ELR (cell line): Measurements from ENCODE around the gene PRRT1.
A peak's percentile ranks its signal among the peaks of the same experiment; 100 is the strongest.
"Not testable (repeated sequence)": the region's sequence is repeated elsewhere in the genome, so short reads cannot be mapped to it uniquely, and the experiment has no call there.

Source experiments
- DNase-seq: peaks from one replicate; pipeline ENCODE4 v3.0.0-alpha.2; 2015; ENCODE audit warnings: low read depth

The PRRT1 gene

GRCh38 chr6:32151863-32152768 is at the start of gene PRRT1:
TSS of gene PRRT1 (minus strand) at chr6:32151939. CDS start at chr6:32151827, 112 bp downstream.
- DNase-seq, result peak; percentile 34

GRCh38 chr6:32200711-32201475 is 49.2 kb upstream of the PRRT1 start:
- DNase-seq, result no peak

- no peak for DNase-seq
Observed at GRCh38 chr6:32198866-32199265, 47.1 kb upstream of the PRRT1 start.

GRCh38 chr6:32198345-32198696 is 46.6 kb upstream of the PRRT1 start:
- DNase-seq, result no peak

GRCh38 chr6:32196682-32197616 is 45.2 kb upstream of the PRRT1 start:
- no peak for DNase-seq

GRCh38 chr6:32195902-32196681 is 44.4 kb upstream of the PRRT1 start:
- peak; percentile 93 for DNase-seq

GRCh38 chr6:32195652-32195901 is 43.8 kb upstream of the PRRT1 start:
- peak; percentile 100 for DNase-seq

GRCh38 chr6:32194825-32195651 is 43.3 kb upstream of the PRRT1 start:
- DNase-seq, result peak; percentile 74

GRCh38 chr6:32194388-32194787 is 42.6 kb upstream of the PRRT1 start:
- DNase-seq, result no peak

- DNase-seq, result not testable (repeated sequence)
Observed at GRCh38 chr6:32193096-32193495, 41.4 kb upstream of the PRRT1 start.

- DNase-seq, result peak; percentile 68
Observed at GRCh38 chr6:32192608-32193039, 40.9 kb upstream of the PRRT1 start, which contains the start of gene GPSM3. TSS of gene GPSM3 (minus strand) at chr6:32192643. CDS start at chr6:32192513, 130 bp downstream.

- DNase-seq, result no peak
Observed at GRCh38 chr6:32191696-32192607, 40.2 kb upstream of the PRRT1 start.

- DNase-seq, result no peak
Observed at GRCh38 chr6:32190911-32191677, 39.4 kb upstream of the PRRT1 start.

- peak; percentile 89 for DNase-seq
Observed at GRCh38 chr6:32190054-32190851, 38.5 kb upstream of the PRRT1 start, which contains the start of gene PBX2. TSS of gene PBX2 (minus strand) at chr6:32190202. CDS start at chr6:32189915, 287 bp downstream.

GRCh38 chr6:32189742-32190053 is 38.0 kb upstream of the PRRT1 start:
- no peak for DNase-seq

- DNase-seq, result peak; percentile 25
Observed at GRCh38 chr6:32189069-32189741, 37.5 kb upstream of the PRRT1 start.
